ENCODE data around the gene YDJC. TPM values are rescaled to one million over a fixed set of nuclear protein-coding genes. Genes with fewer than 3 reads are reported as not detected.
A peak's percentile ranks its signal among the peaks of the same experiment; 100 is the strongest.
"Not testable (repeated sequence)": the region's sequence is repeated elsewhere in the genome, so short reads cannot be mapped to it uniquely, and the experiment has no call there.

The YDJC gene
- polyA plus RNA-seq, 4 donors = 34.5 to 46.7 (median 42.2) TPM

DNA sequence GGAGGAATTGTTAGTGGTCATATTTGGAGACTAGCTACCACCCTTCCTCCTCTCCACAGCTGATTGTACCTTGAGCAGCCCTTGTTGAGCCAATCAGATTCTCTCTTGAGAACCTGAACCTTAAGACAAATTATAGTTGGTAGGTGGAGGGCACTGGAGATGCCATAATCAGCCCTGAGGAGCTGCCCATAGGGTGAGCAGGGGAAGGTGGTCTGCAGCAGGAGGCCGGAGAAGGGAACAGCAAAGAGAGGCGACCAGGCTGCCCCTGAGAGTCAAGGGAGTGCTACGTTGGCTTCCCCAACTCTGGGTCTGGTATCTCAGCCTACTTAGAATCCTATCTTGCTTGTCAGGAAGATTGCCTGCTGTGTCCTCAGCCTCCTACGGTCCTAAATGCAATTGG, 9.5 kb upstream of the YDJC start:
- Histone ChIP-seq H3K9me3 (ENCODE audit: control insufficient read depth in 2 of 2, insufficient read depth in 1 of 2, low read depth in 1 of 2, low read length in 1 of 2) (no peaks in the 10 kb centered on the region), H3K4me3 (ENCODE audit: low read depth in 1 of 3, low read length in 3 of 3) (no peak overlapping the region), H3K27ac (ENCODE audit: low read depth in 1 of 3, low read length in 2 of 3) (no peak overlapping the region), H3K27me3 (ENCODE audit: control insufficient read depth in 3 of 3, insufficient read depth in 3 of 3, low read length in 3 of 3) (no peaks in the 10 kb centered on the region), H3K4me1 (ENCODE audit: control insufficient read depth in 3 of 3, insufficient read depth in 2 of 3, low read depth in 1 of 3, low read length in 2 of 3) (peaks cover 0 to 15% (median 6%) of the 10 kb centered on the region in 3 donors), H3K36me3 (ENCODE audit: control insufficient read depth in 3 of 3, insufficient read depth in 2 of 3, low read depth in 1 of 3, low read length in 3 of 3) (peaks cover 0 to 13% (median 0%) of the 10 kb centered on the region in 3 donors)
- WGBS, 3 donors = 81 to 87% (median 83%) methylated on average over 4 of the region's 4 CpGs
- DNase-seq (no peak), FAIRE-seq (no peak)

- not testable (repeated sequence) for FAIRE-seq
These were observed 7.6 kb upstream of the YDJC start for GRCh38 chr22:21637450-21637849.

GRCh38 chr22:21636629-21637218, 6.9 kb upstream of the YDJC start:
- 91 to 93% (median 92%) methylated on average over 17 of the region's 17 CpGs for WGBS, 3 donors
- FAIRE-seq = no peak
- Histone ChIP-seq H3K9me3 (ENCODE audit: control insufficient read depth in 2 of 2, insufficient read depth in 1 of 2, low read depth in 1 of 2, low read length in 1 of 2) (no peaks in the 10 kb centered on the region), H3K4me1 (ENCODE audit: control insufficient read depth in 3 of 3, insufficient read depth in 2 of 3, low read depth in 1 of 3, low read length in 2 of 3) (peaks cover 0 to 10% (median 6%) of the 10 kb centered on the region in 3 donors), H3K4me3 (ENCODE audit: low read depth in 1 of 3, low read length in 3 of 3) (no peak overlapping the region), H3K27ac (ENCODE audit: low read depth in 1 of 3, low read length in 2 of 3) (no peak overlapping the region), H3K36me3 (ENCODE audit: control insufficient read depth in 3 of 3, insufficient read depth in 2 of 3, low read depth in 1 of 3, low read length in 3 of 3) (no peaks in the 10 kb centered on the region), H3K27me3 (ENCODE audit: control insufficient read depth in 3 of 3, insufficient read depth in 3 of 3, low read length in 3 of 3) (no peaks in the 10 kb centered on the region)
- no peak for DNase-seq

More at GRCh38 chr22:21637450-21637849, 7.6 kb upstream of the YDJC start:
- peaks cover 0 to 10% (median 6%) of the 10 kb centered on the region in 3 donors for H3K4me1 ChIP-seq (ENCODE audit: control insufficient read depth in 3 of 3, insufficient read depth in 2 of 3, low read depth in 1 of 3, low read length in 2 of 3)
- not testable (repeated sequence) for H3K36me3 ChIP-seq (ENCODE audit: control insufficient read depth in 3 of 3, insufficient read depth in 2 of 3, low read depth in 1 of 3, low read length in 3 of 3); H3K9me3 ChIP-seq (ENCODE audit: control insufficient read depth in 2 of 2, insufficient read depth in 1 of 2, low read depth in 1 of 2, low read length in 1 of 2); H3K4me3 ChIP-seq (ENCODE audit: low read depth in 1 of 3, low read length in 3 of 3); H3K27ac ChIP-seq (ENCODE audit: low read depth in 1 of 3, low read length in 2 of 3); H3K27me3 ChIP-seq (ENCODE audit: control insufficient read depth in 3 of 3, insufficient read depth in 3 of 3, low read length in 3 of 3); DNase-seq
- WGBS, 3 donors = 67 to 87% (median 81%) methylated on average over 2 of the region's 2 CpGs

DNA sequence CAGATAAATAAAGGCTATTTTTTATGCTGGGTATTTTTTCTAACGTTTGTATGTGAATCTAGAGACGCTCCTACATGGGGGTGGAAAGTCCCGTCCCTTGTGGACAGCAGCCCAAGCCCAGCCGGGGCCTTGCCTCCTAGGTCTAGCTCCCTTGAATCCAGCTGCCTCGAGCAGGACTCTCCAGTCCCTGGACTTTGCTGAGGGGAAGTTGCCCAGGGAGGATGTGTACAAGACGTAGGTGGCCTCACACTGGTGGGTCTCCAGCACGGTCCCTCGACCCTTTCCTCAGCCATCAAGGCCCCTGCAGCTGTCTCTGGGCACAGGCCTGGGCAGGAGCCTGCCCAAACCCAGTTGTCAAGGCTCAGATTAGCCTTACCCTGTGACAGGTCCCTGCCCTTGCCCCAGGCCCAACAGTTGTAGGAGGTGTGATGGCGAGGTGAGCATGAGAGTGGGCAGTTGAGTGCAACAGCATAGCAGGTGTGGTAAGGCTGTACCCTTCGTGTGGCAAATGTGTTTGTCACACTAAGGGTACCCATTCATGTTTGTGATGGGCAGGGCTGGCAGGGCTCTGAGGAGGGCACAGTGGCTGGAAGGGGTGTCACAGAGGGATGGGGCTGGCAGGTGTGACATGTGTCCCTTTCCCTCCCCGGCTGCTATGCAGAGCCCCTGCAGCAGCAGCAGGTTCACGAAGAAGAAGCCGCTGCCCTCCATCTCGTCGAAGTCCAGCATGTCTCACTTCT, 6.1 kb upstream of the YDJC start:
- H3K9me3 ChIP-seq (ENCODE audit: control insufficient read depth in 2 of 2, insufficient read depth in 1 of 2, low read depth in 1 of 2, low read length in 1 of 2) = no peaks in the 10 kb centered on the region
- no peak overlapping the region for H3K4me3 ChIP-seq (ENCODE audit: low read depth in 1 of 3, low read length in 3 of 3)
- H3K36me3 ChIP-seq (ENCODE audit: control insufficient read depth in 3 of 3, insufficient read depth in 2 of 3, low read depth in 1 of 3, low read length in 3 of 3) = no peaks in the 10 kb centered on the region
- 83 to 88% (median 88%) methylated on average over 15 of the region's 15 CpGs for WGBS, 3 donors
- H3K27me3 ChIP-seq (ENCODE audit: control insufficient read depth in 3 of 3, insufficient read depth in 3 of 3, low read length in 3 of 3) = no peaks in the 10 kb centered on the region
- no peak overlapping the region for H3K27ac ChIP-seq (ENCODE audit: low read depth in 1 of 3, low read length in 2 of 3)
- H3K4me1 ChIP-seq (ENCODE audit: control insufficient read depth in 3 of 3, insufficient read depth in 2 of 3, low read depth in 1 of 3, low read length in 2 of 3) = peaks cover 0 to 3% (median 2%) of the 10 kb centered on the region in 3 donors
- no peak for FAIRE-seq
- DNase-seq = no peak

- Histone ChIP-seq H3K9me3 (ENCODE audit: control insufficient read depth in 2 of 2, insufficient read depth in 1 of 2, low read depth in 1 of 2, low read length in 1 of 2) (no peaks in the 10 kb centered on the region), H3K36me3 (ENCODE audit: control insufficient read depth in 3 of 3, insufficient read depth in 2 of 3, low read depth in 1 of 3, low read length in 3 of 3) (no peaks in the 10 kb centered on the region), H3K4me3 (ENCODE audit: low read depth in 1 of 3, low read length in 3 of 3) (no peak overlapping the region), H3K27ac (ENCODE audit: low read depth in 1 of 3, low read length in 2 of 3) (no peak overlapping the region), H3K4me1 (ENCODE audit: control insufficient read depth in 3 of 3, insufficient read depth in 2 of 3, low read depth in 1 of 3, low read length in 2 of 3) (no peaks in the 10 kb centered on the region), H3K27me3 (ENCODE audit: control insufficient read depth in 3 of 3, insufficient read depth in 3 of 3, low read length in 3 of 3) (no peaks in the 10 kb centered on the region)
- 86 to 96% (median 92%) methylated on average over 19 of the region's 19 CpGs for WGBS, 3 donors
- DNase-seq (no peak), FAIRE-seq (no peak)
These were observed 5.0 kb upstream of the YDJC start for GRCh38 chr22:21634844-21635243.

GRCh38 chr22:21634081-21634480, 4.3 kb upstream of the YDJC start:
- DNase-seq (no peak), FAIRE-seq (no peak)
- H3K27me3 ChIP-seq (ENCODE audit: control insufficient read depth in 3 of 3, insufficient read depth in 3 of 3, low read length in 3 of 3) = no peaks in the 10 kb centered on the region
- WGBS, 3 donors = 94 to 95% (median 95%) methylated on average over 15 to 16 of the region's 16 CpGs
- no peaks in the 10 kb centered on the region for H3K36me3 ChIP-seq (ENCODE audit: control insufficient read depth in 3 of 3, insufficient read depth in 2 of 3, low read depth in 1 of 3, low read length in 3 of 3)
- H3K4me1 ChIP-seq (ENCODE audit: control insufficient read depth in 3 of 3, insufficient read depth in 2 of 3, low read depth in 1 of 3, low read length in 2 of 3) = peaks cover 0 to 1% (median 0%) of the 10 kb centered on the region in 3 donors
- no peaks in the 10 kb centered on the region for H3K9me3 ChIP-seq (ENCODE audit: control insufficient read depth in 2 of 2, insufficient read depth in 1 of 2, low read depth in 1 of 2, low read length in 1 of 2)
- H3K4me3 ChIP-seq (ENCODE audit: low read depth in 1 of 3, low read length in 3 of 3) = no peak overlapping the region
- no peak overlapping the region for H3K27ac ChIP-seq (ENCODE audit: low read depth in 1 of 3, low read length in 2 of 3)

GRCh38 chr22:21633481-21633880, 3.7 kb upstream of the YDJC start:
- Histone ChIP-seq H3K36me3 (ENCODE audit: control insufficient read depth in 3 of 3, insufficient read depth in 2 of 3, low read depth in 1 of 3, low read length in 3 of 3) (peaks cover 0 to 2% (median 0%) of the 10 kb centered on the region in 3 donors), H3K9me3 (ENCODE audit: control insufficient read depth in 2 of 2, insufficient read depth in 1 of 2, low read depth in 1 of 2, low read length in 1 of 2) (no peaks in the 10 kb centered on the region), H3K27me3 (ENCODE audit: control insufficient read depth in 3 of 3, insufficient read depth in 3 of 3, low read length in 3 of 3) (no peaks in the 10 kb centered on the region), H3K4me1 (ENCODE audit: control insufficient read depth in 3 of 3, insufficient read depth in 2 of 3, low read depth in 1 of 3, low read length in 2 of 3) (peaks cover 0 to 5% (median 3%) of the 10 kb centered on the region in 3 donors), H3K4me3 (ENCODE audit: low read depth in 1 of 3, low read length in 3 of 3) (no peak overlapping the region), H3K27ac (ENCODE audit: low read depth in 1 of 3, low read length in 2 of 3) (no peak overlapping the region)
- WGBS, 3 donors = 90 to 100% (median 93%) methylated on average over 4 of the region's 4 CpGs
- DNase-seq (no peak), FAIRE-seq (no peak)

- Histone ChIP-seq H3K4me1 (ENCODE audit: control insufficient read depth in 3 of 3, insufficient read depth in 2 of 3, low read depth in 1 of 3, low read length in 2 of 3) (peaks cover 0 to 11% (median 3%) of the 10 kb centered on the region in 3 donors), H3K36me3 (ENCODE audit: control insufficient read depth in 3 of 3, insufficient read depth in 2 of 3, low read depth in 1 of 3, low read length in 3 of 3) (peaks cover 0 to 8% (median 2%) of the 10 kb centered on the region in 3 donors), H3K27ac (ENCODE audit: low read depth in 1 of 3, low read length in 2 of 3) (peak overlapping the region in 1 of 3 donors; percentile 31), H3K4me3 (ENCODE audit: low read depth in 1 of 3, low read length in 3 of 3) (no peak overlapping the region), H3K9me3 (ENCODE audit: control insufficient read depth in 2 of 2, insufficient read depth in 1 of 2, low read depth in 1 of 2, low read length in 1 of 2) (no peaks in the 10 kb centered on the region), H3K27me3 (ENCODE audit: control insufficient read depth in 3 of 3, insufficient read depth in 3 of 3, low read length in 3 of 3) (no peaks in the 10 kb centered on the region)
- 80 to 97% (median 95%) methylated on average over 15 to 18 of the region's 18 CpGs for WGBS, 3 donors
- FAIRE-seq (no peak), DNase-seq (no peak)
These were observed 3.1 kb upstream of the YDJC start for GRCh38 chr22:21632931-21633330.

Data from small intestine (tissue), 7 donors.